Memory B cell (primary cell): ENCODE measurements around the gene LHX6.
A peak's percentile ranks its signal among the peaks of the same experiment; 100 is the strongest.

ENCODE experiments used
- ATAC-seq: fragments of 150-1000 bp; cut with Tn5 transposase; 2 replicates; pipeline ENCODE4 v1.10.0; 2021; ENCODE audit warnings: low read depth, mild to moderate bottlenecking, moderate library complexity
- DNase-seq, 2 donors: peaks; one replicate each; pipeline ENCODE4 v3.0.0; 2022; ENCODE audit warnings: low spot score in 2 of 2
- H3K27ac Mint-ChIP-seq: one replicate; pipeline ENCODE4 v1.8.0; 2022; ENCODE audit warnings: mild to moderate bottlenecking, moderate library complexity, mixed read lengths
- H3K27me3 Mint-ChIP-seq: one replicate; pipeline ENCODE4 v1.8.0; 2022; ENCODE audit warnings: mixed read lengths
- H3K36me3 Mint-ChIP-seq: one replicate; pipeline ENCODE4 v1.8.0; 2022; ENCODE audit warnings: mild to moderate bottlenecking, mixed read lengths
- H3K4me1 Mint-ChIP-seq: one replicate; pipeline ENCODE4 v1.8.0; 2022; ENCODE audit warnings: mixed read lengths
- H3K4me3 Mint-ChIP-seq: one replicate; pipeline ENCODE4 v1.8.0; 2022; ENCODE audit warnings: mild to moderate bottlenecking, moderate library complexity, mixed read lengths
- H3K9me3 Mint-ChIP-seq: one replicate; pipeline ENCODE4 v1.8.0; 2022; ENCODE audit warnings: mixed read lengths

LHX6 gene

GRCh38 chr9:122216138-122216797 is 12.5 kb downstream of the LHX6 start:
- no peak for ATAC-seq
- H3K4me1 Mint-ChIP-seq, result peaks cover 15% of the 10 kb centered on the region
- no peaks in the 10 kb centered on the region for H3K36me3 Mint-ChIP-seq
- H3K27me3 Mint-ChIP-seq, result peaks cover 47% of the 10 kb centered on the region
- H3K9me3 Mint-ChIP-seq, result no peaks in the 10 kb centered on the region
- no peak for DNase-seq
- no peak overlapping the region for H3K4me3 Mint-ChIP-seq
- no peak overlapping the region for H3K27ac Mint-ChIP-seq

- H3K27ac Mint-ChIP-seq, result no peak overlapping the region
- ATAC-seq (no peak), DNase-seq (no peak)
- H3K4me3 Mint-ChIP-seq, result no peak overlapping the region
- H3K9me3 Mint-ChIP-seq, result no peaks in the 10 kb centered on the region
- peaks cover 47% of the 10 kb centered on the region for H3K27me3 Mint-ChIP-seq
- peaks cover 15% of the 10 kb centered on the region for H3K4me1 Mint-ChIP-seq
- H3K36me3 Mint-ChIP-seq, result no peaks in the 10 kb centered on the region
Measured at GRCh38 chr9:122215663-122216062, 13.1 kb downstream of the LHX6 start.

GRCh38 chr9:122214507-122214906 is 14.2 kb downstream of the LHX6 start:
- peak overlapping the region; percentile 74 for H3K4me3 Mint-ChIP-seq
- H3K27ac Mint-ChIP-seq, result no peak overlapping the region
- no peak for ATAC-seq

GRCh38 chr9:122213589-122214413 is 15.0 kb downstream of the LHX6 start:
- peaks cover 46% of the 10 kb centered on the region for H3K27me3 Mint-ChIP-seq
- no peak overlapping the region for H3K27ac Mint-ChIP-seq
- H3K9me3 Mint-ChIP-seq, result no peaks in the 10 kb centered on the region
- peaks cover 13% of the 10 kb centered on the region for H3K4me1 Mint-ChIP-seq
- ATAC-seq (peak; percentile 71), DNase-seq (peak in 1 of 2 donors; percentile 20)
- H3K4me3 Mint-ChIP-seq, result peak overlapping the region; percentile 67
- no peaks in the 10 kb centered on the region for H3K36me3 Mint-ChIP-seq

More at GRCh38 chr9:122214507-122214906, 14.2 kb downstream of the LHX6 start:
- no peak for DNase-seq
- no peaks in the 10 kb centered on the region for H3K9me3 Mint-ChIP-seq
- no peaks in the 10 kb centered on the region for H3K36me3 Mint-ChIP-seq
- peaks cover 51% of the 10 kb centered on the region for H3K27me3 Mint-ChIP-seq
- H3K4me1 Mint-ChIP-seq, result peaks cover 15% of the 10 kb centered on the region

- no peak for ATAC-seq
Measured at GRCh38 chr9:122213102-122213588, 15.6 kb downstream of the LHX6 start.

GRCh38 chr9:122212473-122213004 is 16.2 kb downstream of the LHX6 start:
- no peak for DNase-seq
- H3K27ac Mint-ChIP-seq, result no peak overlapping the region
- H3K36me3 Mint-ChIP-seq, result no peaks in the 10 kb centered on the region
- ATAC-seq, result no peak
- peaks cover 7% of the 10 kb centered on the region for H3K4me1 Mint-ChIP-seq
- H3K27me3 Mint-ChIP-seq, result peaks cover 41% of the 10 kb centered on the region
- peak overlapping the region; percentile 57 for H3K4me3 Mint-ChIP-seq
- H3K9me3 Mint-ChIP-seq, result no peaks in the 10 kb centered on the region

More at GRCh38 chr9:122213102-122213588, 15.6 kb downstream of the LHX6 start:
- peaks cover 40% of the 10 kb centered on the region for H3K27me3 Mint-ChIP-seq
- peaks cover 7% of the 10 kb centered on the region for H3K4me1 Mint-ChIP-seq
- no peaks in the 10 kb centered on the region for H3K9me3 Mint-ChIP-seq
- no peak overlapping the region for H3K27ac Mint-ChIP-seq
- no peaks in the 10 kb centered on the region for H3K36me3 Mint-ChIP-seq
- no peak for DNase-seq
- H3K4me3 Mint-ChIP-seq, result peak overlapping the region; percentile 67

GRCh38 chr9:122209451-122209850 is 19.3 kb downstream of the LHX6 start:
- Mint-ChIP-seq H3K27me3 (peaks cover 29% of the 10 kb centered on the region), H3K4me1 (peaks cover 7% of the 10 kb centered on the region), H3K4me3 (no peak overlapping the region), H3K9me3 (no peaks in the 10 kb centered on the region), H3K27ac (no peak overlapping the region), H3K36me3 (no peaks in the 10 kb centered on the region)
- ATAC-seq (no peak), DNase-seq (no peak)

GRCh38 chr9:122207096-122207495 is 21.7 kb downstream of the LHX6 start:
- Mint-ChIP-seq H3K27me3 (peaks cover 17% of the 10 kb centered on the region), H3K4me1 (no peaks in the 10 kb centered on the region), H3K36me3 (no peaks in the 10 kb centered on the region), H3K27ac (no peak overlapping the region), H3K9me3 (no peaks in the 10 kb centered on the region), H3K4me3 (no peak overlapping the region)
- ATAC-seq, result no peak
- no peak for DNase-seq

- Mint-ChIP-seq H3K4me3 (no peak overlapping the region), H3K27ac (no peak overlapping the region), H3K27me3 (peaks cover 16% of the 10 kb centered on the region), H3K4me1 (no peaks in the 10 kb centered on the region), H3K9me3 (no peaks in the 10 kb centered on the region), H3K36me3 (no peaks in the 10 kb centered on the region)
- DNase-seq, result no peak
- no peak for ATAC-seq
Measured at GRCh38 chr9:122206118-122207046, 22.4 kb downstream of the LHX6 start.

GRCh38 chr9:122205176-122205575 is 23.6 kb downstream of the LHX6 start:
- ATAC-seq (no peak), DNase-seq (no peak)
- Mint-ChIP-seq H3K27me3 (peaks cover 12% of the 10 kb centered on the region), H3K9me3 (no peaks in the 10 kb centered on the region), H3K27ac (no peak overlapping the region), H3K4me3 (no peak overlapping the region), H3K36me3 (no peaks in the 10 kb centered on the region), H3K4me1 (no peaks in the 10 kb centered on the region)

GRCh38 chr9:122204491-122204890 is 24.3 kb downstream of the LHX6 start:
- no peak overlapping the region for H3K4me3 Mint-ChIP-seq
- peaks cover 10% of the 10 kb centered on the region for H3K27me3 Mint-ChIP-seq
- DNase-seq (no peak), ATAC-seq (no peak)
- H3K9me3 Mint-ChIP-seq, result no peaks in the 10 kb centered on the region
- H3K27ac Mint-ChIP-seq, result no peak overlapping the region
- no peaks in the 10 kb centered on the region for H3K4me1 Mint-ChIP-seq
- no peaks in the 10 kb centered on the region for H3K36me3 Mint-ChIP-seq

GRCh38 chr9:122204055-122204454 is 24.7 kb downstream of the LHX6 start:
- DNase-seq, result no peak
- Mint-ChIP-seq H3K36me3 (no peaks in the 10 kb centered on the region), H3K27me3 (peaks cover 10% of the 10 kb centered on the region), H3K9me3 (no peaks in the 10 kb centered on the region), H3K27ac (no peak overlapping the region), H3K4me1 (no peaks in the 10 kb centered on the region), H3K4me3 (no peak overlapping the region)
- no peak for ATAC-seq

- H3K36me3 Mint-ChIP-seq, result no peaks in the 10 kb centered on the region
- no peaks in the 10 kb centered on the region for H3K9me3 Mint-ChIP-seq
- H3K4me3 Mint-ChIP-seq, result no peak overlapping the region
- H3K4me1 Mint-ChIP-seq, result no peaks in the 10 kb centered on the region
- ATAC-seq (no peak), DNase-seq (no peak)
- H3K27ac Mint-ChIP-seq, result no peak overlapping the region
- H3K27me3 Mint-ChIP-seq, result peaks cover 11% of the 10 kb centered on the region
Measured at GRCh38 chr9:122202111-122202510, 26.6 kb downstream of the LHX6 start.
